ENCODE measurements around the gene C12orf50.

GRCh38 chr12:88037770-88038169, 8.6 kb upstream of the C12orf50 start:
- TF ChIP-seq, protein P1, sequence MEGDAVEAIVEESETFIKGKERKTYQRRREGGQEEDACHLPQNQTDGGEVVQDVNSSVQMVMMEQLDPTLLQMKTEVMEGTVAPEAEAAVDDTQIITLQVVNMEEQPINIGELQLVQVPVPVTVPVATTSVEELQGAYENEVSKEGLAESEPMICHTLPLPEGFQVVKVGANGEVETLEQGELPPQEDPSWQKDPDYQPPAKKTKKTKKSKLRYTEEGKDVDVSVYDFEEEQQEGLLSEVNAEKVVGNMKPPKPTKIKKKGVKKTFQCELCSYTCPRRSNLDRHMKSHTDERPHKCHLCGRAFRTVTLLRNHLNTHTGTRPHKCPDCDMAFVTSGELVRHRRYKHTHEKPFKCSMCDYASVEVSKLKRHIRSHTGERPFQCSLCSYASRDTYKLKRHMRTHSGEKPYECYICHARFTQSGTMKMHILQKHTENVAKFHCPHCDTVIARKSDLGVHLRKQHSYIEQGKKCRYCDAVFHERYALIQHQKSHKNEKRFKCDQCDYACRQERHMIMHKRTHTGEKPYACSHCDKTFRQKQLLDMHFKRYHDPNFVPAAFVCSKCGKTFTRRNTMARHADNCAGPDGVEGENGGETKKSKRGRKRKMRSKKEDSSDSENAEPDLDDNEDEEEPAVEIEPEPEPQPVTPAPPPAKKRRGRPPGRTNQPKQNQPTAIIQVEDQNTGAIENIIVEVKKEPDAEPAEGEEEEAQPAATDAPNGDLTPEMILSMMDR (IDR thresholded peaks at IDR 0.05), result no peak
- TF ChIP-seq ZFX (IDR thresholded peaks at IDR 0.05; ENCODE audit: borderline replicate concordance), result no peak
